ENCODE measurements around the gene CNPPD1.

CNPPD1 gene

GRCh38 chr2:219176818-219177551, at the start of gene CNPPD1:
CNPPD1 (minus strand) TSS chr2:219176925; CDS start chr2:219176828, 97 bp downstream.
- peak; percentile 88 for DNase-seq

- no peak for DNase-seq
Measured at GRCh38 chr2:219225350-219225749, 48.6 kb upstream of the CNPPD1 start.

GRCh38 chr2:219223831-219224610, 47.3 kb upstream of the CNPPD1 start:
- DNase-seq = no peak

- no peak for DNase-seq
Measured at GRCh38 chr2:219221957-219222518, 45.3 kb upstream of the CNPPD1 start.

- no peak for DNase-seq
Measured at GRCh38 chr2:219220652-219221402, 44.1 kb upstream of the CNPPD1 start.

GRCh38 chr2:219219784-219220532, 43.2 kb upstream of the CNPPD1 start:
- no peak for DNase-seq

GRCh38 chr2:219218732-219219701, 42.3 kb upstream of the CNPPD1 start, which contains the start of gene ABCB6:
ABCB6 (minus strand) TSS chr2:219218958; CDS start chr2:219218673, 285 bp downstream.
- DNase-seq = peak; percentile 91

GRCh38 chr2:219218217-219218731, 41.5 kb upstream of the CNPPD1 start:
- peak; percentile 41 for DNase-seq

GRCh38 chr2:219216535-219216915, 39.8 kb upstream of the CNPPD1 start:
- DNase-seq = no peak

GRCh38 chr2:219215871-219216534, 39.3 kb upstream of the CNPPD1 start:
- DNase-seq = no peak

- DNase-seq = no peak
Measured at GRCh38 chr2:219214786-219215185, 38.1 kb upstream of the CNPPD1 start.

GRCh38 chr2:219214141-219214540, 37.4 kb upstream of the CNPPD1 start:
- no peak for DNase-seq

GRCh38 chr2:219213486-219214071, 36.9 kb upstream of the CNPPD1 start:
- no peak for DNase-seq

- no peak for DNase-seq
Measured at GRCh38 chr2:219213026-219213415, 36.3 kb upstream of the CNPPD1 start.

- DNase-seq = no peak
Measured at GRCh38 chr2:219210886-219211362, 34.2 kb upstream of the CNPPD1 start.

- DNase-seq = no peak
Measured at GRCh38 chr2:219210196-219210885, 33.6 kb upstream of the CNPPD1 start.

- no peak for DNase-seq
Measured at GRCh38 chr2:219209236-219210195, 32.8 kb upstream of the CNPPD1 start.
